ENCODE measurements around the gene PCBP3.

The PCBP3 gene

DNA sequence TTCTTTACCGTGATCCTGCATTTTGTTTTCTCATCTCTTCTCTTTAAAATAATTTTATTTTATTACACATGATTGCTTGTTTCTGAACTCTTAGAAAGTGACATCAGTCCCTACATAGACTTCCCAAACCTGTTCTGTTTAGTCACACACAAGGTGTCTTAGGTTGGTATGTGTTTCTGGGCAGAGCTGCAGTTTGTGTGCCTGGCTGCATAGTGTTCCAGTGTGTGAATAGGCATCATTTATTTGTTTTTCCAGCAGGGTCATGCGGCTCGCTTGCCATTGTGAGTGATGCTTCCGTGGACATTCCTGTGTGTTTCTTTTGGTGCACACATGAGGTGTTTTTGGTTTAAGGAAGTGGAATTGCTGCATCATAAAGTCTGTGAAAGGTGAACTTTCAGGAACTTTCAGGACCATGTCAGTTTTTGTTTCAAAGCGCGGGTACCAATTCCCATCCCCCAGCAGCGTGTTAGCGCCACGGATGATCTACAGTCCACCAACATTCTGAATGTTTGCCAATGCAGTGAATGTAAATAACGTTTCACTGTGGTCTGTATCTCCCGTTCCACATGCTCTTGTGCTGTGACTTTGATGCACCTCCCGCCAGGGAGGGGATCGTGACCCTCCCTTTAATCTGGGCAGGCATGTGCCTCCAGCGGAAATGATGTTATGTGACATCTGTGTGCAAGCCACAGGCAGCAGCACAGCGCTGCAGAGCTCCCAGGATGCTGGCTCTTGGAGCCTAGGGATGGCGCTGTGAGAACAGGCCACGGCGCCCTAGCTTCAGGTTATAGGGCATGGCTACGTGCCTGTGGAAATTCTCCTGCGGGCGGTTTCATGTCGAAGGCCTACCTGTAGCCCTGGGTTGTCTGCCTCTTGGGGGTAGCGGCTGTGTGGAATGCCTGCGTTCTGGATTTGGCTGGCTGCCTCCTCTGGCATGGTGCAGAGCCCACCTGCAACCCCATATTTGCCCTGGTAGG lies 193.5 kb downstream of the PCBP3 start:
- no peak overlapping the region for H2AFZ ChIP-seq (ENCODE audit: low read depth, low read length)
- peaks cover 11% of the 10 kb centered on the region for H3K4me1 ChIP-seq (ENCODE audit: insufficient read depth, low read length)
- no peak overlapping the region for H3K4me3 ChIP-seq (ENCODE audit: low read depth in 1 of 2, low read length in 2 of 2)
- no peaks in the 10 kb centered on the region for H3K27me3 ChIP-seq (ENCODE audit: insufficient read depth, low read length, poor library complexity)
- peaks cover 8% of the 10 kb centered on the region for H3K9me3 ChIP-seq (ENCODE audit: insufficient read depth, low read length, severe bottlenecking)
- no peak for TF ChIP-seq EZH2 (IDR thresholded peaks at IDR 0.05; ENCODE audit: borderline replicate concordance, low read depth, low read length, severe bottlenecking)
- TF ChIP-seq, protein P1, sequence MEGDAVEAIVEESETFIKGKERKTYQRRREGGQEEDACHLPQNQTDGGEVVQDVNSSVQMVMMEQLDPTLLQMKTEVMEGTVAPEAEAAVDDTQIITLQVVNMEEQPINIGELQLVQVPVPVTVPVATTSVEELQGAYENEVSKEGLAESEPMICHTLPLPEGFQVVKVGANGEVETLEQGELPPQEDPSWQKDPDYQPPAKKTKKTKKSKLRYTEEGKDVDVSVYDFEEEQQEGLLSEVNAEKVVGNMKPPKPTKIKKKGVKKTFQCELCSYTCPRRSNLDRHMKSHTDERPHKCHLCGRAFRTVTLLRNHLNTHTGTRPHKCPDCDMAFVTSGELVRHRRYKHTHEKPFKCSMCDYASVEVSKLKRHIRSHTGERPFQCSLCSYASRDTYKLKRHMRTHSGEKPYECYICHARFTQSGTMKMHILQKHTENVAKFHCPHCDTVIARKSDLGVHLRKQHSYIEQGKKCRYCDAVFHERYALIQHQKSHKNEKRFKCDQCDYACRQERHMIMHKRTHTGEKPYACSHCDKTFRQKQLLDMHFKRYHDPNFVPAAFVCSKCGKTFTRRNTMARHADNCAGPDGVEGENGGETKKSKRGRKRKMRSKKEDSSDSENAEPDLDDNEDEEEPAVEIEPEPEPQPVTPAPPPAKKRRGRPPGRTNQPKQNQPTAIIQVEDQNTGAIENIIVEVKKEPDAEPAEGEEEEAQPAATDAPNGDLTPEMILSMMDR (IDR thresholded peaks at IDR 0.05; ENCODE audit: borderline replicate concordance, extremely low read depth, low read length, poor library complexity, severe bottlenecking): peak; percentile 43
- ATAC-seq (ENCODE audit: insufficient read depth, low read depth) (peak; percentile 90), DNase-seq (peak; percentile 50)
- H3K4me2 ChIP-seq (ENCODE audit: insufficient read depth, low read length): no peak overlapping the region
- H4K20me1 ChIP-seq (ENCODE audit: insufficient read depth, low read length): peaks cover 3% of the 10 kb centered on the region; the same call in 1 of the 2 replicates
- no peak overlapping the region; the same call in 1 of the 2 replicates for H3K27ac ChIP-seq (ENCODE audit: low read length)
- H3K36me3 ChIP-seq (ENCODE audit: insufficient read depth, low read length): no peaks in the 10 kb centered on the region
- no peaks in the 10 kb centered on the region for H3K79me2 ChIP-seq (ENCODE audit: insufficient read depth, low read length)
- H3K9ac ChIP-seq (ENCODE audit: low read depth, low read length): no peak overlapping the region

DNA sequence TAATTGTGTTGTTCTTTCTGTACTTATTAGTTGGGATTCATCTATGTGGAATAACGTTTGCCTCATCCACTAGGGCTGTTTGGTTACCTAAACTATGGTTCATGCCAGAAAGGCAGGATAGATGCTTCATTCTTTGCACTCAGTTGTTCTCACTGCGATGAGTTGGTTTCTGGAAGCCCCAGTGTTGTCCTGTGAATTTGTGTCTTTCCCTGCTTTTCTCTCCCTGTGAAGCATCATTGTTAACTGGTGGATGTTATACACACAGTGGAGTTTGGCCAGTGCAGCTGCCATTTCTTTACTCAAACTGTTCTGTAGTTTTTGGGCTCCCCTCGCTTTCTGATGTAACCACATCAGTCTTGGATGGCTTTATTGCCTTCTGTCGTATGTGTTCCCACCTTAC lies 194.4 kb downstream of the PCBP3 start:
- Histone ChIP-seq H3K36me3 (ENCODE audit: insufficient read depth, low read length) (no peaks in the 10 kb centered on the region), H3K27ac (ENCODE audit: low read length) (no peak overlapping the region), H3K27me3 (ENCODE audit: insufficient read depth, low read length, poor library complexity) (no peaks in the 10 kb centered on the region), H3K79me2 (ENCODE audit: insufficient read depth, low read length) (no peaks in the 10 kb centered on the region), H4K20me1 (ENCODE audit: insufficient read depth, low read length) (peaks cover 3% of the 10 kb centered on the region; the same call in 1 of the 2 replicates), H3K9me3 (ENCODE audit: insufficient read depth, low read length, severe bottlenecking) (peaks cover 8% of the 10 kb centered on the region), H3K9ac (ENCODE audit: low read depth, low read length) (no peak overlapping the region), H3K4me1 (ENCODE audit: insufficient read depth, low read length) (peaks cover 11% of the 10 kb centered on the region), H3K4me3 (ENCODE audit: low read depth in 1 of 2, low read length in 2 of 2) (no peak overlapping the region), H3K4me2 (ENCODE audit: insufficient read depth, low read length) (no peak overlapping the region), H2AFZ (ENCODE audit: low read depth, low read length) (no peak overlapping the region)
- ATAC-seq (ENCODE audit: insufficient read depth, low read depth) (no peak), DNase-seq (no peak)
- no peak for TF ChIP-seq EZH2 (IDR thresholded peaks at IDR 0.05; ENCODE audit: borderline replicate concordance, low read depth, low read length, severe bottlenecking)
- TF ChIP-seq, protein P1 (IDR thresholded peaks at IDR 0.05; ENCODE audit: borderline replicate concordance, extremely low read depth, low read length, poor library complexity, severe bottlenecking): no peak

DNA sequence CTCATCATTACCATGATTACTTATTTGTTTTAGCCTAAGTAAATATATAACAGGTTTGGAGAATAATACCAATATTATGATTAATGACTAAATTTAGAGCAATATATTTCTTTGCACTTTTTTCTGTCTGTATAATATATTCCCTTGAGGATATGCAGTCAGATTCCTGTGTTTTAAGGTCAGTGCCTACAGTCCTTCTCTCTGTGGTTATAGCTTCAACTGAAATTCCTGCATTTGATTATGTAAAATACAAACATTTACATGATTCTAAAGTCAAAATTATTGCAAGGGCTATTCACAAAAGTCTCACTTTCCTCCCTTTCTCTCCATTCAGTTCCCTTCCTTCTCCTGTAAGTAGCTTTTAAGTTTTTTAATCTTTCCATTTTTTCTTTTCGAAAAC lies 195.1 kb downstream of the PCBP3 start:
- Histone ChIP-seq H3K4me3 (ENCODE audit: low read depth in 1 of 2, low read length in 2 of 2) (no peak overlapping the region), H3K9me3 (ENCODE audit: insufficient read depth, low read length, severe bottlenecking) (peaks cover 8% of the 10 kb centered on the region), H3K36me3 (ENCODE audit: insufficient read depth, low read length) (no peaks in the 10 kb centered on the region), H3K4me2 (ENCODE audit: insufficient read depth, low read length) (no peak overlapping the region), H4K20me1 (ENCODE audit: insufficient read depth, low read length) (peaks cover 3% of the 10 kb centered on the region; the same call in 1 of the 2 replicates), H3K9ac (ENCODE audit: low read depth, low read length) (no peak overlapping the region), H3K79me2 (ENCODE audit: insufficient read depth, low read length) (no peaks in the 10 kb centered on the region), H2AFZ (ENCODE audit: low read depth, low read length) (no peak overlapping the region), H3K27ac (ENCODE audit: low read length) (no peak overlapping the region), H3K27me3 (ENCODE audit: insufficient read depth, low read length, poor library complexity) (no peaks in the 10 kb centered on the region), H3K4me1 (ENCODE audit: insufficient read depth, low read length) (peaks cover 11% of the 10 kb centered on the region)
- ATAC-seq (ENCODE audit: insufficient read depth, low read depth) (no peak), DNase-seq (no peak)
- TF ChIP-seq, protein P1 (IDR thresholded peaks at IDR 0.05; ENCODE audit: borderline replicate concordance, extremely low read depth, low read length, poor library complexity, severe bottlenecking): no peak
- TF ChIP-seq EZH2 (IDR thresholded peaks at IDR 0.05; ENCODE audit: borderline replicate concordance, low read depth, low read length, severe bottlenecking): no peak
